A673 (cell line): Measurements from ENCODE around the gene FTCDNL1. TPM values are rescaled to one million over a fixed set of nuclear protein-coding genes. Genes with fewer than 3 reads are reported as not detected.

Experiments
- BruUV-seq: library from RNA; stranded (reverse); fragments of 400-500 nt; replicated peaks from 2 replicates; lab custom pipeline; 2021; lab: Mats Ljungman, UMichigan
- CTCF ChIA-PET: fragments of 300-600 bp; sonication (Branson Sonifier 250); formaldehyde crosslinking; loops from one replicate; lab custom pipeline; 2022; ENCODE audit warnings: antibody characterized with exemption; lab: Charles Lee
- POLR2A ChIA-PET: fragments of 300-600 bp; sonication (Branson Sonifier 250); formaldehyde crosslinking; loops from one replicate; lab custom pipeline; 2022; ENCODE audit warnings: antibody characterized with exemption; ENCODE audit not compliant: low non-redundant PET; lab: Charles Lee
- DNase-seq: peaks from one replicate; pipeline ENCODE4 v3.0.0-alpha.2; 2015; ENCODE audit warnings: low spot score
- H3K27ac ChIP-seq: fragments of 200-600 bp; sonication (generic); 2 replicates; pipeline ENCODE4 v1.5.1; 2016; ENCODE audit warnings: mixed run types, low read depth, mild to moderate bottlenecking, mixed read lengths, antibody characterized with exemption, low read length; ENCODE audit not compliant: poor library complexity, severe bottlenecking
- H3K27me3 ChIP-seq: fragments of 200-600 bp; sonication (generic); replicated peaks from 2 replicates; pipeline ENCODE4 v1.6.1; 2017; ENCODE audit warnings: mixed run types, low read depth, mild to moderate bottlenecking, mixed read lengths, antibody characterized with exemption, low read length; ENCODE audit not compliant: insufficient read depth, poor library complexity
- H3K36me3 ChIP-seq: fragments of 200-600 bp; sonication (generic); 2 replicates; pipeline ENCODE4 v1.6.1; 2016; ENCODE audit warnings: mixed run types, mild to moderate bottlenecking, mixed read lengths, antibody characterized with exemption, low read length; ENCODE audit not compliant: insufficient read depth, poor library complexity, severe bottlenecking
- H3K4me1 ChIP-seq: fragments of 200-600 bp; sonication (generic); 2 replicates; pipeline ENCODE4 v1.6.1; 2017; ENCODE audit warnings: mixed run types, mild to moderate bottlenecking, mixed read lengths, antibody characterized with exemption, low read length; ENCODE audit not compliant: insufficient read depth, poor library complexity, severe bottlenecking
- H3K4me3 ChIP-seq: fragments of 200-600 bp; sonication (generic); 2 replicates; pipeline ENCODE4 v1.5.1; 2016; ENCODE audit warnings: low read depth, mixed run types, mild to moderate bottlenecking, mixed read lengths, low read length; ENCODE audit not compliant: poor library complexity, severe bottlenecking
- H3K9me3 ChIP-seq: fragments of 200-600 bp; sonication (generic); 2 replicates; pipeline ENCODE4 v1.6.1; 2016; ENCODE audit warnings: mixed run types, low read depth, mild to moderate bottlenecking, mixed read lengths, antibody characterized with exemption, low read length; ENCODE audit not compliant: poor library complexity, severe bottlenecking
- CTCF ChIP-seq: fragments of 300-800, 200-600 bp; sonication (generic); conservative IDR thresholded peaks from 2 replicates; pipeline ENCODE4 v1.5.1; 2017; ENCODE audit warnings: low read depth, mild to moderate bottlenecking, antibody characterized with exemption, low read length, moderate library complexity, mixed read lengths
- EZH2 ChIP-seq: fragments of 200-600 bp; sonication (generic); IDR thresholded peaks from 2 replicates; pipeline ENCODE4 v1.6.1; 2017; ENCODE audit warnings: borderline replicate concordance, low read depth, mild to moderate bottlenecking, mixed read lengths, antibody characterized with exemption, low read length; ENCODE audit not compliant: poor library complexity, severe bottlenecking
- intact Hi-C: fragments of 100-400 bp; cut with micrococcal nuclease; formaldehyde crosslinking; loops from one replicate; pipeline ENCODE4 v1.10.0; 2022; ENCODE audit not compliant: unreplicated experiment
- total RNA-seq: library from RNA; stranded (reverse); gene quantifications from 2 replicates; pipeline ENCODE4 v1.2.3, GENCODE V29; 2021

FTCDNL1 gene
- total RNA-seq, 1 experiment from 2014 or later, result 0.88 TPM

GRCh38 chr2:199833525-199833924 is 17.5 kb downstream of the FTCDNL1 start:
- Histone ChIP-seq H3K4me1 (no peaks in the 10 kb centered on the region), H3K4me3 (no peak overlapping the region), H3K9me3 (no peaks in the 10 kb centered on the region), H3K27me3 (peaks cover 6% of the 10 kb centered on the region), H3K36me3 (no peaks in the 10 kb centered on the region), H3K27ac (no peak overlapping the region)
- BruUV-seq, result no TSS peak
- TF ChIP-seq EZH2, result no peak
- intact Hi-C loops, result no loop called here
- CTCF ChIA-PET, result no interaction called here
- POLR2A ChIA-PET, result no interaction called here
- DNase-seq, result no peak

- no TSS peak for BruUV-seq
- Histone ChIP-seq H3K9me3 (no peaks in the 10 kb centered on the region), H3K36me3 (no peaks in the 10 kb centered on the region), H3K27me3 (peaks cover 6% of the 10 kb centered on the region), H3K4me1 (no peaks in the 10 kb centered on the region), H3K27ac (no peak overlapping the region), H3K4me3 (no peak overlapping the region)
- intact Hi-C loops, result no loop called here
- ChIA-PET CTCF (no interaction called here), POLR2A (interaction anchor here (0.5 kb wide), 1 partner anchor 213 kb away, joined by 3 read pairs; no protein-coding TSS in a partner anchor)
- DNase-seq, result no peak
- TF ChIP-seq CTCF (no peak), EZH2 (no peak)
Observed at GRCh38 chr2:199830531-199830930, 20.5 kb downstream of the FTCDNL1 start.

GRCh38 chr2:199829628-199830027 is 21.4 kb downstream of the FTCDNL1 start:
- DNase-seq, result no peak
- Histone ChIP-seq H3K27me3 (peaks cover 6% of the 10 kb centered on the region), H3K4me1 (no peaks in the 10 kb centered on the region), H3K27ac (no peak overlapping the region), H3K4me3 (no peak overlapping the region), H3K36me3 (no peaks in the 10 kb centered on the region), H3K9me3 (no peaks in the 10 kb centered on the region)
- ChIA-PET CTCF (no interaction called here), POLR2A (no interaction called here)
- no TSS peak for BruUV-seq
- intact Hi-C loops, result no loop called here
- TF ChIP-seq EZH2, result no peak
- no peak for TF ChIP-seq CTCF

- ChIA-PET CTCF (no interaction called here), POLR2A (no interaction called here)
- intact Hi-C loops, result no loop called here
- Histone ChIP-seq H3K27me3 (peaks cover 7% of the 10 kb centered on the region), H3K27ac (no peak overlapping the region), H3K36me3 (no peaks in the 10 kb centered on the region), H3K9me3 (no peaks in the 10 kb centered on the region), H3K4me1 (no peaks in the 10 kb centered on the region), H3K4me3 (no peak overlapping the region)
- TF ChIP-seq CTCF, result no peak
- no peak for TF ChIP-seq EZH2
- BruUV-seq, result no TSS peak
- DNase-seq, result no peak
Observed at GRCh38 chr2:199819746-199820145, 31.2 kb downstream of the FTCDNL1 start.
